Neural cell (in vitro differentiated cells): ENCODE data around the gene SGSH. TPM values are rescaled to one million over a fixed set of nuclear protein-coding genes. Genes with fewer than 3 reads are reported as not detected.

Experiments
- H2AFZ ChIP-seq: fragments of 200-600, 300-800 bp; sonication (generic), shearing (Covaris generic); 2 replicates; pipeline ENCODE4 v1.6.0; 2014; ENCODE audit warnings: low read depth, mild to moderate bottlenecking, antibody characterized with exemption, low read length, moderate library complexity
- H3F3A ChIP-seq: fragments of 200-600 bp; shearing (Covaris generic); 2 replicates; pipeline ENCODE4 v1.6.1; 2016; ENCODE audit warnings: mild to moderate bottlenecking, moderate library complexity, mixed read lengths, antibody characterized with exemption, low read length; ENCODE audit not compliant: insufficient read depth, poor library complexity, severe bottlenecking
- H3K27ac ChIP-seq: fragments of 200-600, 300-800 bp; sonication (generic), shearing (Covaris generic); 2 replicates; pipeline ENCODE4 v1.5.1; 2014; ENCODE audit warnings: mild to moderate bottlenecking, low read length, moderate library complexity
- H3K27me3 ChIP-seq: fragments of 300-800, 200-600 bp; sonication (generic), shearing (Covaris generic); 2 replicates; pipeline ENCODE4 v1.6.0; 2014; ENCODE audit warnings: mild to moderate bottlenecking, low read depth, low read length, moderate library complexity; ENCODE audit not compliant: insufficient read depth
- H3K36me3 ChIP-seq: fragments of 300-800, 200-600 bp; sonication (generic), shearing (Covaris generic); 2 replicates; pipeline ENCODE4 v1.5.1; 2014; ENCODE audit warnings: mild to moderate bottlenecking, antibody characterized with exemption, low read length, moderate library complexity; ENCODE audit not compliant: insufficient read depth
- H3K4me2 ChIP-seq: fragments of 300-800, 200-600 bp; sonication (generic), shearing (Covaris generic); 2 replicates; pipeline ENCODE4 v1.6.0; 2014; ENCODE audit warnings: mild to moderate bottlenecking, low read length
- H3K4me3 ChIP-seq: fragments of 300-800, 200-600 bp; sonication (generic), shearing (Covaris generic); 2 replicates; pipeline ENCODE4 v1.5.1; 2014; ENCODE audit warnings: mild to moderate bottlenecking, low read length, moderate library complexity
- H3K79me2 ChIP-seq: fragments of 200-600 bp; shearing (Covaris generic); replicated peaks from 2 replicates; pipeline ENCODE4 v1.6.0; 2014; ENCODE audit warnings: mild to moderate bottlenecking, low read length, moderate library complexity; ENCODE audit not compliant: insufficient read depth
- H3K9ac ChIP-seq: fragments of 300-800, 200-600 bp; sonication (generic), shearing (Covaris generic); 2 replicates; pipeline ENCODE4 v1.6.1; 2016; ENCODE audit warnings: mild to moderate bottlenecking, low read length, mixed read lengths
- H3K9me2 ChIP-seq: fragments of 200-600 bp; shearing (Covaris generic); 2 replicates; pipeline ENCODE4 v1.6.1; 2016; ENCODE audit warnings: mild to moderate bottlenecking, low read length, mixed read lengths; ENCODE audit not compliant: insufficient read depth
- H3K9me3 ChIP-seq: fragments of 200-600, 300-800 bp; sonication (generic), shearing (Covaris generic); 2 replicates; pipeline ENCODE4 v1.6.1; 2016; ENCODE audit warnings: mild to moderate bottlenecking, mixed run types, low read length, moderate library complexity, mixed read lengths
- H4K20me1 ChIP-seq: fragments of 200-600 bp; shearing (Covaris generic); 2 replicates; pipeline ENCODE4 v1.6.1; 2016; ENCODE audit warnings: mild to moderate bottlenecking, mixed run types; ENCODE audit not compliant: insufficient read depth
- CTCF ChIP-seq: fragments of 450-650 bp; IDR thresholded peaks from 2 replicates; pipeline ENCODE4 v1.5.1; 2014; ENCODE audit warnings: antibody characterized with exemption, mild to moderate bottlenecking, moderate library complexity; ENCODE audit not compliant: poor library complexity, severe bottlenecking
- EP300 ChIP-seq: fragments of 450-650 bp; conservative IDR thresholded peaks from 2 replicates; pipeline ENCODE4 v1.6.1; 2014; ENCODE audit warnings: antibody characterized with exemption, mild to moderate bottlenecking, moderate library complexity; ENCODE audit not compliant: poor library complexity, severe bottlenecking
- EZH2 ChIP-seq: fragments of 200-600, 300-800 bp; shearing (Covaris generic), sonication (generic); IDR thresholded peaks from 2 replicates; pipeline ENCODE4 v1.6.1; 2014; ENCODE audit warnings: antibody characterized with exemption, low read length, borderline replicate concordance, mild to moderate bottlenecking; ENCODE audit not compliant: insufficient read depth, poor library complexity, severe bottlenecking
- MXI1 ChIP-seq: fragments of 450-650 bp; conservative IDR thresholded peaks from 2 replicates; pipeline ENCODE4 v1.6.1; 2014; ENCODE audit warnings: antibody characterized with exemption, mild to moderate bottlenecking; ENCODE audit not compliant: poor library complexity, severe bottlenecking
- POLR2AphosphoS5 ChIP-seq: IDR thresholded peaks from 2 replicates; pipeline ENCODE4 v1.6.1; 2012
- SMC3 ChIP-seq: fragments of 450-650 bp; conservative IDR thresholded peaks from 2 replicates; pipeline ENCODE4 v1.6.1; 2014; ENCODE audit warnings: antibody characterized with exemption, mild to moderate bottlenecking, moderate library complexity; ENCODE audit not compliant: poor library complexity
- polyA plus RNA-seq: library from polyadenylated mRNA; depleted of rRNA; stranded (reverse); fragments of >200 nt; gene quantifications from 2 replicates; pipeline ENCODE4 v1.2.3, GENCODE V29; 2014
- TF ChIP-seq, protein P1 (sequence below): IDR thresholded peaks from 2 replicates; pipeline ENCODE4 v1.6.1; 2012; ENCODE audit warnings: borderline replicate concordance

SGSH gene
- polyA plus RNA-seq, 1 donor from 2014 or later: 8.0 TPM

- TF ChIP-seq MXI1 (no peak), EP300 (no peak), EZH2 (no peak)
- TF ChIP-seq, protein P1, sequence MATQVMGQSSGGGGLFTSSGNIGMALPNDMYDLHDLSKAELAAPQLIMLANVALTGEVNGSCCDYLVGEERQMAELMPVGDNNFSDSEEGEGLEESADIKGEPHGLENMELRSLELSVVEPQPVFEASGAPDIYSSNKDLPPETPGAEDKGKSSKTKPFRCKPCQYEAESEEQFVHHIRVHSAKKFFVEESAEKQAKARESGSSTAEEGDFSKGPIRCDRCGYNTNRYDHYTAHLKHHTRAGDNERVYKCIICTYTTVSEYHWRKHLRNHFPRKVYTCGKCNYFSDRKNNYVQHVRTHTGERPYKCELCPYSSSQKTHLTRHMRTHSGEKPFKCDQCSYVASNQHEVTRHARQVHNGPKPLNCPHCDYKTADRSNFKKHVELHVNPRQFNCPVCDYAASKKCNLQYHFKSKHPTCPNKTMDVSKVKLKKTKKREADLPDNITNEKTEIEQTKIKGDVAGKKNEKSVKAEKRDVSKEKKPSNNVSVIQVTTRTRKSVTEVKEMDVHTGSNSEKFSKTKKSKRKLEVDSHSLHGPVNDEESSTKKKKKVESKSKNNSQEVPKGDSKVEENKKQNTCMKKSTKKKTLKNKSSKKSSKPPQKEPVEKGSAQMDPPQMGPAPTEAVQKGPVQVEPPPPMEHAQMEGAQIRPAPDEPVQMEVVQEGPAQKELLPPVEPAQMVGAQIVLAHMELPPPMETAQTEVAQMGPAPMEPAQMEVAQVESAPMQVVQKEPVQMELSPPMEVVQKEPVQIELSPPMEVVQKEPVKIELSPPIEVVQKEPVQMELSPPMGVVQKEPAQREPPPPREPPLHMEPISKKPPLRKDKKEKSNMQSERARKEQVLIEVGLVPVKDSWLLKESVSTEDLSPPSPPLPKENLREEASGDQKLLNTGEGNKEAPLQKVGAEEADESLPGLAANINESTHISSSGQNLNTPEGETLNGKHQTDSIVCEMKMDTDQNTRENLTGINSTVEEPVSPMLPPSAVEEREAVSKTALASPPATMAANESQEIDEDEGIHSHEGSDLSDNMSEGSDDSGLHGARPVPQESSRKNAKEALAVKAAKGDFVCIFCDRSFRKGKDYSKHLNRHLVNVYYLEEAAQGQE: no peak
- Histone ChIP-seq H3K27ac (no peak overlapping the region), H3K36me3 (no peaks in the 10 kb centered on the region), H3F3A (no peaks in the 10 kb centered on the region), H3K9ac (no peak overlapping the region), H2AFZ (no peak overlapping the region), H3K9me3 (no peaks in the 10 kb centered on the region), H4K20me1 (no peaks in the 10 kb centered on the region), H3K4me2 (no peak overlapping the region), H3K27me3 (no peaks in the 10 kb centered on the region), H3K9me2 (no peaks in the 10 kb centered on the region), H3K79me2 (no peaks in the 10 kb centered on the region), H3K4me3 (no peak overlapping the region)
Measured at GRCh38 chr17:80247561-80247960, 27.4 kb upstream of the SGSH start.

- no peaks in the 10 kb centered on the region for H3K9me2 ChIP-seq
- no peak overlapping the region for H3K4me2 ChIP-seq
- no peak overlapping the region for H3K4me3 ChIP-seq
- TF ChIP-seq, protein P1: no peak
- TF ChIP-seq POLR2AphosphoS5: no peak
- no peak for TF ChIP-seq EZH2
- TF ChIP-seq SMC3: no peak
- TF ChIP-seq EP300: no peak
- TF ChIP-seq CTCF: no peak
- no peak for TF ChIP-seq MXI1
- no peaks in the 10 kb centered on the region for H3F3A ChIP-seq
- no peaks in the 10 kb centered on the region for H4K20me1 ChIP-seq
- no peaks in the 10 kb centered on the region for H3K9me3 ChIP-seq
- H3K27me3 ChIP-seq: no peaks in the 10 kb centered on the region
- no peak overlapping the region for H3K27ac ChIP-seq
- no peaks in the 10 kb centered on the region for H3K36me3 ChIP-seq
- no peaks in the 10 kb centered on the region for H3K79me2 ChIP-seq
- no peak overlapping the region for H3K9ac ChIP-seq
- no peak overlapping the region for H2AFZ ChIP-seq
Measured at GRCh38 chr17:80246726-80247125, 26.6 kb upstream of the SGSH start.
